ENCODE data around the gene ERG.

The ERG gene

DNA sequence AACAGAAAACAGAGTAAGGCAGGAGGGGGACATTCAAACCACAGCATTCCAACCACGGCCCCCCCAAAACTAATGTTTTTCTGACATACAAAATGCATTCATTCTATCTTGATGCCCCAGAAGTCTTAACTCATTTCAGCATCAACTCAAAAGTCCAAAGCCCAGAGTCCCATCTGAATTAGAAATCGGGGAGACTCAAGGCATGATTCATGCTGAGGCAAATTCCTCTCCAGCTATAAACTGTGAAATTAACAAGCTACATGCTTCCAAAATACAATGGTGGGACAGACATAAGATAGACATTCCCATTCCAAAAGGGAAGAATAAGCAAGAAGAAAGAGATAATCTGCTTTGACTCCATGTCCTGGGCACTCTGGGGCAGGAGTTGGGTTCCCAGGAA, 167.6 kb downstream of the ERG start:
- no peak for DNase-seq (ENCODE audit: low read depth in 2 of 2)
